ENCODE results near the gene GPR176.
A peak's percentile ranks its signal among the peaks of the same experiment; 100 is the strongest.

Gene GPR176

GRCh38 chr15:39781967-39782302, 138.1 kb downstream of the GPR176 start (continued):
- TF ChIP-seq ZNF704 (tag by site-specific recombination; IDR thresholded peaks at IDR 0.05): no peak
- no peak for TF ChIP-seq HIC1 (tag by site-specific recombination; IDR thresholded peaks at IDR 0.05)
- TF ChIP-seq ZNF2 (tag by site-specific recombination; IDR thresholded peaks at IDR 0.05): 0 out of 2 replicates have a peak, but pooled peaks have one; percentile 34
- TF ChIP-seq ZNF175 (tag by site-specific recombination; IDR thresholded peaks at IDR 0.05): no peak
- TF ChIP-seq GLI2 (tag by site-specific recombination; IDR thresholded peaks at IDR 0.05; ENCODE audit: borderline replicate concordance, low read depth): no peak

GRCh38 chr15:39781147-39781966, 138.7 kb downstream of the GPR176 start:
- TF ChIP-seq ZBTB44 (tag by site-specific recombination; IDR thresholded peaks at IDR 0.05) (no peak), ZFP37 (tag by site-specific recombination; IDR thresholded peaks at IDR 0.05) (no peak), ZNF76 (tag by site-specific recombination; IDR thresholded peaks at IDR 0.05; ENCODE audit: borderline replicate concordance, low read depth) (no peak), ZEB2 (tag by site-specific recombination; IDR thresholded peaks at IDR 0.05) (no peak), ZNF19 (tag by site-specific recombination; IDR thresholded peaks at IDR 0.05; ENCODE audit: low read depth) (no peak), ZNF146 (tag by site-specific recombination; IDR thresholded peaks at IDR 0.05) (peak; percentile 61)
- CTCF ChIA-PET: no interaction called here
- no peak overlapping the region for H3K4me3 ChIP-seq (ENCODE audit: low read depth, low read length)
- H3K27ac ChIP-seq (ENCODE audit: extremely low read depth, low read depth, low read length): no peak overlapping the region
- peaks cover 12% of the 10 kb centered on the region; the same call in 1 of the 2 replicates for H3K4me1 ChIP-seq (ENCODE audit: control insufficient read depth, insufficient read depth, low read length)
- POLR2A ChIA-PET: no interaction called here
- H3K36me3 ChIP-seq (ENCODE audit: control insufficient read depth in 2 of 2, insufficient read depth in 1 of 2, low read length in 2 of 2): no peaks in the 10 kb centered on the region
- no peaks in the 10 kb centered on the region for H3K9me3 ChIP-seq (ENCODE audit: control insufficient read depth, insufficient read depth, low read depth, low read length)

- Histone ChIP-seq H3K9me3 (ENCODE audit: control insufficient read depth, insufficient read depth, low read depth, low read length) (no peaks in the 10 kb centered on the region), H3K36me3 (ENCODE audit: control insufficient read depth in 2 of 2, insufficient read depth in 1 of 2, low read length in 2 of 2) (no peaks in the 10 kb centered on the region), H3K4me1 (ENCODE audit: control insufficient read depth, insufficient read depth, low read length) (no peaks in the 10 kb centered on the region), H3K27ac (ENCODE audit: extremely low read depth, low read depth, low read length) (no peak overlapping the region), H3K4me3 (ENCODE audit: low read depth, low read length) (no peak overlapping the region)
- POLR2A ChIA-PET: no interaction called here
- TF ChIP-seq ZNF350 (tag by site-specific recombination; IDR thresholded peaks at IDR 0.05) (no peak), FEZF1 (tag by site-specific recombination; IDR thresholded peaks at IDR 0.05) (peak; percentile 63), SP2 (tag by site-specific recombination; IDR thresholded peaks at IDR 0.05) (0 out of 2 replicates have a peak, but pooled peaks have one; percentile 8), ZNF335 (tag by site-specific recombination; conservative IDR thresholded peaks at IDR 0.05) (0 out of 2 replicates have a peak, but pooled peaks have one; percentile 23), ZBTB8A (tag by site-specific recombination; IDR thresholded peaks at IDR 0.05) (0 out of 2 replicates have a peak, but pooled peaks have one; percentile 21), ZNF155 (tag by site-specific recombination; IDR thresholded peaks at IDR 0.05) (no peak)
- CTCF ChIA-PET: interaction anchor here (2.0 kb wide), 1 partner anchor 10 kb away, joined by 5 read pairs; no protein-coding TSS in a partner anchor
Observed at GRCh38 chr15:39778021-39778420, 142.0 kb downstream of the GPR176 start.
